SH-SY5Y (cell line): Measurements from ENCODE around the gene C1orf105.

ENCODE experiments used
- GATA2 ChIP-seq: IDR thresholded peaks from 2 replicates; pipeline ENCODE4 v1.6.1; 2011; ENCODE audit warnings: mild to moderate bottlenecking, low read depth, low read length
- GATA3 ChIP-seq: IDR thresholded peaks from 2 replicates; pipeline ENCODE4 v1.6.1; 2011; ENCODE audit warnings: low read depth, mild to moderate bottlenecking, low read length, moderate library complexity

DNA sequence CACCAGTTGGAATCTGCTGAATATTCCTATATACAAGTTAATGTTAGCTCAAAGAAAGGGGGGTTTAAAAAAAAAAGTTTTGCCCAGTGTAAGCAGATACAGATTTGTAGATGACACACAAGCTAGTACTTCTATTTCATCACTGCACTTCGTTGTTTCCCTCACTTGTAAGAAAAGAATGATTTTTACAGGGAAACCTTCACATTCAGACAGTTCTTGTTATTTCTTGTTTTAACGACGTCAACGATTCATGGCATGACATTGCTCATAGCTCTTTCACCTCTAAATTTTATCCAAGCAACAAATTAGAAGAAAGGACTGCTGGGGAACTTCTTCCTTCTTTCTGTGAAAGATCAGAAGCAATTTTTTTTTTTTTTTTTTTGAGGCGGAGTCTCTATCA is 25.7 kb upstream of the C1orf105 start:
- no peak for TF ChIP-seq GATA2
- no peak for TF ChIP-seq GATA3
